Tibial nerve (tissue), 4 donors: ENCODE measurements around the gene OR6Y1. TPM values are rescaled to one million over a fixed set of nuclear protein-coding genes. Genes with fewer than 3 reads are reported as not detected.
A peak's percentile ranks its signal among the peaks of the same experiment; 100 is the strongest.

Source experiments
- DNase-seq, 2 donors: peaks; one replicate each; pipeline ENCODE4 v3.0.0-alpha.2; 2019; ENCODE audit warnings: low spot score in 2 of 2
- H3K27ac ChIP-seq, 4 donors: fragments of 200-600 bp; sonication (generic) in 3 of 4; one replicate each; pipeline ENCODE4 v1.5.1; 2017 to 2019; ENCODE audit warnings: mild to moderate bottlenecking in 1 of 4
- H3K27me3 ChIP-seq, 2 donors: fragments of 200-600 bp; sonication (generic) in 1 of 2; one replicate each; pipeline versions ENCODE4 v1.5.1 to v1.6.0; 2017 to 2019
- H3K36me3 ChIP-seq, 3 donors: fragments of 200-600 bp; sonication (generic); one replicate each; pipeline ENCODE4 v1.5.1; 2018 to 2019
- H3K4me1 ChIP-seq, 4 donors: fragments of 200-600 bp; sonication (generic) in 3 of 4; one replicate each; pipeline ENCODE4 v1.5.1; 2017 to 2019
- H3K4me3 ChIP-seq, 4 donors: fragments of 200-600 bp; sonication (generic) in 3 of 4; one replicate each; pipeline ENCODE4 v1.5.1; 2017 to 2019; ENCODE audit warnings: mild to moderate bottlenecking in 1 of 4, moderate library complexity in 1 of 4
- H3K9me3 ChIP-seq, 4 donors: fragments of 200-600 bp; sonication (generic) in 3 of 4; one replicate each; pipeline ENCODE4 v1.5.1; 2017 to 2019
- CTCF ChIP-seq, 5 experiments: fragments of 200-600 bp in 3 of 5; fragments of 450-650 bp in 2 of 5; sonication (generic) in 3 of 5; IDR thresholded peaks; one replicate each; pipeline ENCODE4 v1.5.1; 2016 to 2019; ENCODE audit warnings: antibody characterized with exemption in 5 of 5, mild to moderate bottlenecking in 3 of 5, moderate library complexity in 2 of 5
- EP300 ChIP-seq, 2 donors: sonication (generic); formaldehyde crosslinking; IDR thresholded peaks; one replicate each; pipeline ENCODE4 v1.6.1; 2017; ENCODE audit warnings: antibody characterized with exemption in 2 of 2, mild to moderate bottlenecking in 1 of 2
- POLR2A ChIP-seq, 2 donors: fragments of 450-650 bp; IDR thresholded peaks; one replicate each; pipeline ENCODE4 v1.6.1; 2017; ENCODE audit warnings: antibody characterized with exemption in 2 of 2, mild to moderate bottlenecking in 2 of 2, moderate library complexity in 2 of 2
- WGBS, 2 donors: methylation state at CpG; one replicate each; pipeline ENCODE4 v1.1.5; 2018; 5-methylcytosine and 5-hydroxymethylcytosine counted together
- total RNA-seq, 4 donors: library from RNA; depleted of rRNA; stranded (reverse); fragments of >200 nt; gene quantifications; one replicate each; pipeline ENCODE4 v1.1.0, GENCODE V29; 2016

OR6Y1 gene
- total RNA-seq, 4 donors from 2014 or later, result not detected

GRCh38 chr1:158527190-158527815 lies 26.9 kb downstream of the OR6Y1 start:
- Histone ChIP-seq H3K4me1 (no peaks in the 10 kb centered on the region), H3K27me3 (no peaks in the 10 kb centered on the region), H3K9me3 (peaks cover 0 to 25% (median 5%) of the 10 kb centered on the region in 4 donors), H3K27ac (no peak overlapping the region), H3K36me3 (no peaks in the 10 kb centered on the region), H3K4me3 (no peak overlapping the region)
- 61 to 87% methylated on average over 2 of the region's 2 CpGs for WGBS, 2 donors
- no peak for DNase-seq
- no peak for TF ChIP-seq EP300 (IDR thresholded peaks at IDR 0.05)
- TF ChIP-seq POLR2A (IDR thresholded peaks at IDR 0.05), result no peak
- TF ChIP-seq CTCF (IDR thresholded peaks at IDR 0.05), result peak in 1 of 5 experiments; percentile 16

GRCh38 chr1:158521666-158522058 lies 32.5 kb downstream of the OR6Y1 start:
- TF ChIP-seq POLR2A (IDR thresholded peaks at IDR 0.05), result no peak
- no peak for TF ChIP-seq CTCF (IDR thresholded peaks at IDR 0.05)
- TF ChIP-seq EP300 (IDR thresholded peaks at IDR 0.05), result no peak
- no peak overlapping the region for H3K27ac ChIP-seq
- H3K4me3 ChIP-seq, result no peak overlapping the region
- no peaks in the 10 kb centered on the region for H3K36me3 ChIP-seq
- H3K9me3 ChIP-seq, result peaks cover 0 to 11% (median 0%) of the 10 kb centered on the region in 4 donors
- H3K4me1 ChIP-seq, result no peaks in the 10 kb centered on the region
- H3K27me3 ChIP-seq, result no peaks in the 10 kb centered on the region
- WGBS, 2 donors, result 89 to 100% methylated on average over 2 of the region's 2 CpGs
- DNase-seq, result no peak

GRCh38 chr1:158520955-158521665 lies 33.1 kb downstream of the OR6Y1 start:
- no peak overlapping the region for H3K4me3 ChIP-seq
- H3K27ac ChIP-seq, result no peak overlapping the region
- no peaks in the 10 kb centered on the region for H3K27me3 ChIP-seq
- WGBS, 2 donors, result 94% methylated on average over 3 of the region's 3 CpGs
- TF ChIP-seq CTCF (IDR thresholded peaks at IDR 0.05) (no peak), POLR2A (IDR thresholded peaks at IDR 0.05) (no peak), EP300 (IDR thresholded peaks at IDR 0.05) (no peak)
- H3K36me3 ChIP-seq, result no peaks in the 10 kb centered on the region
- no peaks in the 10 kb centered on the region for H3K4me1 ChIP-seq
- DNase-seq, result no peak
- H3K9me3 ChIP-seq, result peaks cover 0 to 10% (median 0%) of the 10 kb centered on the region in 4 donors

GRCh38 chr1:158520021-158520420 lies 34.2 kb downstream of the OR6Y1 start:
- no peak for TF ChIP-seq EP300 (IDR thresholded peaks at IDR 0.05)
- H3K4me1 ChIP-seq, result no peaks in the 10 kb centered on the region
- 66 to 76% methylated on average over 1 of the region's 1 CpG for WGBS, 2 donors
- no peak overlapping the region for H3K4me3 ChIP-seq
- H3K27me3 ChIP-seq, result no peaks in the 10 kb centered on the region
- H3K9me3 ChIP-seq, result peaks cover 0 to 10% (median 0%) of the 10 kb centered on the region in 4 donors
- no peak for DNase-seq
- H3K27ac ChIP-seq, result no peak overlapping the region
- no peaks in the 10 kb centered on the region for H3K36me3 ChIP-seq

- no peak overlapping the region for H3K4me3 ChIP-seq
- TF ChIP-seq POLR2A (IDR thresholded peaks at IDR 0.05) (no peak), CTCF (IDR thresholded peaks at IDR 0.05) (no peak), EP300 (IDR thresholded peaks at IDR 0.05) (no peak)
- no peak for DNase-seq
- peaks cover 0 to 10% (median 0%) of the 10 kb centered on the region in 4 donors for H3K9me3 ChIP-seq
- no peaks in the 10 kb centered on the region for H3K36me3 ChIP-seq
- H3K27me3 ChIP-seq, result no peaks in the 10 kb centered on the region
- H3K27ac ChIP-seq, result no peak overlapping the region
- H3K4me1 ChIP-seq, result no peaks in the 10 kb centered on the region
These were observed 37.2 kb downstream of the OR6Y1 start for GRCh38 chr1:158516966-158517365.
